Astrocyte of the spinal cord (primary cell): ENCODE data around the gene IFNA21.
A peak's percentile ranks its signal among the peaks of the same experiment; 100 is the strongest.

Experiments
- DNase-seq: peaks from one replicate; pipeline ENCODE4 v3.0.0; 2011; ENCODE audit warnings: low read depth, low spot score
- H3K4me3 ChIP-seq: 2 replicates; pipeline ENCODE4 v1.5.1; 2011; ENCODE audit warnings: low read depth, mild to moderate bottlenecking, low read length, moderate library complexity
- in situ Hi-C: cut with HindIII; loops from 2 replicates; pipeline ENCODE4 v1.10.0; 2017; ENCODE audit warnings: low sequenced_read_pairs
- TF ChIP-seq, protein P1 (sequence below): IDR thresholded peaks from 2 replicates; pipeline ENCODE4 v1.5.1; 2012; ENCODE audit warnings: low read depth, mild to moderate bottlenecking, low read length, inconsistent platforms

Gene IFNA21

GRCh38 chr9:21155501-21155900 is 11.0 kb downstream of the IFNA21 start:
- H3K4me3 ChIP-seq, result no peak overlapping the region
- DNase-seq, result peak; percentile 16
- TF ChIP-seq, protein P1, sequence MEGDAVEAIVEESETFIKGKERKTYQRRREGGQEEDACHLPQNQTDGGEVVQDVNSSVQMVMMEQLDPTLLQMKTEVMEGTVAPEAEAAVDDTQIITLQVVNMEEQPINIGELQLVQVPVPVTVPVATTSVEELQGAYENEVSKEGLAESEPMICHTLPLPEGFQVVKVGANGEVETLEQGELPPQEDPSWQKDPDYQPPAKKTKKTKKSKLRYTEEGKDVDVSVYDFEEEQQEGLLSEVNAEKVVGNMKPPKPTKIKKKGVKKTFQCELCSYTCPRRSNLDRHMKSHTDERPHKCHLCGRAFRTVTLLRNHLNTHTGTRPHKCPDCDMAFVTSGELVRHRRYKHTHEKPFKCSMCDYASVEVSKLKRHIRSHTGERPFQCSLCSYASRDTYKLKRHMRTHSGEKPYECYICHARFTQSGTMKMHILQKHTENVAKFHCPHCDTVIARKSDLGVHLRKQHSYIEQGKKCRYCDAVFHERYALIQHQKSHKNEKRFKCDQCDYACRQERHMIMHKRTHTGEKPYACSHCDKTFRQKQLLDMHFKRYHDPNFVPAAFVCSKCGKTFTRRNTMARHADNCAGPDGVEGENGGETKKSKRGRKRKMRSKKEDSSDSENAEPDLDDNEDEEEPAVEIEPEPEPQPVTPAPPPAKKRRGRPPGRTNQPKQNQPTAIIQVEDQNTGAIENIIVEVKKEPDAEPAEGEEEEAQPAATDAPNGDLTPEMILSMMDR, result no peak
- in situ Hi-C loops, result no loop called here

GRCh38 chr9:21154018-21154608 is 12.3 kb downstream of the IFNA21 start:
- no peak overlapping the region for H3K4me3 ChIP-seq
- in situ Hi-C loops, result no loop called here
- peak; percentile 59 for DNase-seq
- TF ChIP-seq, protein P1, result peak; percentile 16

DNA sequence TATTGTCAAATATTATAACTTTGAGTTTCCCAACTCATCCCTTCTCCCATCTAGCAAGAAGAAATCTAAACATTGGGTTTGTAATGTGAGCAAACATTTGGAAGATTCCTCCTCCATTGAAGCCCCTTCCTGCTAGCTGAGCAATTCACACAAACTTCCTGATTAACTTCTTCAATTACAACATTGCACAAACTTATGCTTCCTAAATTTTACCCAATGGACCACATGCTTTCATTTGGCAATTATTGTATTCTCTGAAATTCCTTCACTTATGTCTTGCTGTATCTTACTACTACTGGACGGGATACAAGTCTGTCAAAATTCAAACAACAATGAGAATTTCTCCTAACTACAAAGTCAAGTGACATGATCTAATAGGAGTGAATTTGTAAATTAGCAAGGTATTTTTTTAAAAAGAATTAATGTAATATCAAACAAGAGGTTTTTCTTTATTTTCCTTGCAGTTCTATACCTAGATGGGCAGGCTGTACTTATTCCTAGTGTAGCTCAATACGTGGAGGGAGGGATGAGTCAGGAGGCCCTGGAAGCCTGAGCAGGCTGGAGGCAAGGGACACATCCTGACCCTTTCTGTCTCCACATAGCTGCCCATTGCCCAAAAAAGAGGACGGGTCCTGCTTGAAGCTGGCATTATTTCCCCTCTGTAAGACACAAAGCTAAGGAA is 13.0 kb downstream of the IFNA21 start:
- DNase-seq, result peak; percentile 55
- TF ChIP-seq, protein P1, result no peak
- in situ Hi-C loops, result no loop called here
- no peak overlapping the region for H3K4me3 ChIP-seq

DNA sequence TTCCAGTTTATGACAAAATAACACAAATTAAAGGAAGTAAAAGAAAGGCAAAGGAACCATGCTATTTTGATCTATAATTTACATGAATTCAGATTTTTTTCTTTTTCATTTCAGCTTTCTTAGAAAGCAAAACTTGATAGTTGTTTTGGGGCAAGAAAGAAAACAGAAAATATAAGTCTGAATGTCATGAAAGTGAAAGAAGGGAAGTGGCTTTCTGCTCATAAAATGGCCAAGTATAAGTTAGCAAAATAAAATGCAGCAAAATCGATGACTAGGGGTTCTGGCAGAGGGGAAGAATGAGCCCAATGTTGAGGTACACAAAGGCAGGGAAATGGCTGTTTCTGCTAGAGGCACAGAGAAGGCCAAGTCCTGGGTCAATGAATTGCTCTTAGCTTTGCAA is 21.9 kb downstream of the IFNA21 start:
- in situ Hi-C loops, result no loop called here
- H3K4me3 ChIP-seq, result no peak overlapping the region

DNA sequence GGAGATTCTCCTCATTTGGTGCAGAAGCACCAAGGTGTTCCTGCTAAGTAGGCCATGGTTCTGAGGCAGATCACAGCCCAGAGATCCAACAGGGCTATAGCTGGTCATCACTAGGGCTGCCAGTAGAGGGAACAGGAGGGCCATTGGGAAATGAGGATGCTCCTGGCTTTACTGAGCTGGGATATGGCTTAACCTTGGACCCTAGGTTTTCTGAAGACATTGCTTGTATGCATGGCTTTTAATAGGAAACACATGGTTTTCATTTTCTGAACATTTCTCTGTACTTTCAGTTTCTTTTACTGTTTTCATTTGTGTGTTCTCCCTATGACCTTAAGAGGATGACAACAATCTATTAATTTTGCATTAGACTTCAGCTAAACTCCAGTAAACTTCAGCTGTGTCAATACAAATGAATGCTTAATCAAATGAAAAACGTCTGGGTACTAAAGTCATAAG is 25.0 kb downstream of the IFNA21 start, which contains the start of gene IFNW1:
Gene IFNW1, minus strand, starts transcription at position 406 of the 456 bp plus-strand sequence. Its CDS starts 262 bp downstream, at position 144.
- TF ChIP-seq, protein P1, result peak; percentile 35
- in situ Hi-C loops, result no loop called here
- H3K4me3 ChIP-seq, result no peak within 1 kb of the TSS
- no peak for DNase-seq

More for the DNA sequence above, 21.9 kb downstream of the IFNA21 start:
- no peak for DNase-seq
- TF ChIP-seq, protein P1, result no peak

DNA sequence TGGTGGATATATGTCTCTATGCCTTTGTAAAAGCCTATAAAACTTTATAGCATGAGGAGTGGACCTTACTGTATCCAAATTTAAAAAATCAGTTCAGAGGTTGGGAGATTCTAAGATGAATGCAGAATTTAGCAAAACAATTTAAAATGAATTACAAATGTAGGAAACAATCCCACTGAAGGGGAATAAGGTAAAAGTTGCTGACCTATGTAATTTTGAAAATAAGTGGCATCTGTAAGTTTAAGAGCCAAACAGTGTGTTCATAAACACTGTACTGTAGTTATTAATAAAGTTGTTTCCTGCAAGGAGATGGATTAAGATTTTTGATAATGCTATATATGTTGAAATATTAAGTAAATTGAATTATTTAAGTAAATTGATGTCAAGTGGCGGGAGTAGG is 29.4 kb downstream of the IFNA21 start:
- in situ Hi-C loops, result no loop called here
- no peak overlapping the region for H3K4me3 ChIP-seq
- TF ChIP-seq, protein P1, result no peak
- DNase-seq, result no peak
